ENCODE data around the gene PDE8B. TPM values are rescaled to one million over a fixed set of nuclear protein-coding genes. Genes with fewer than 3 reads are reported as not detected.

PDE8B gene
- total RNA-seq, 4 donors from 2014 or later, result 0.16 to 1.3 (median 0.71) TPM; not detected in 1

GRCh38 chr5:77312413-77312812 is 101.9 kb downstream of the PDE8B start:
- Histone ChIP-seq H3K27me3 (no peaks in the 10 kb centered on the region), H3K9me3 (no peaks in the 10 kb centered on the region), H3K36me3 (no peaks in the 10 kb centered on the region), H3K4me1 (no peaks in the 10 kb centered on the region), H3K27ac (no peak overlapping the region), H3K4me3 (no peak overlapping the region)
- in situ Hi-C loops (cut with MboI; ENCODE audit: low sequenced_read_pairs in 4 of 4) (no loop called here), intact Hi-C loops (cut with DNase I; ENCODE audit: low total_unique reads) (no loop called here)
- ATAC-seq (no peak), DNase-seq (no peak)
- TF ChIP-seq POLR2A (IDR thresholded peaks at IDR 0.05) (no peak), CTCF (IDR thresholded peaks at IDR 0.05 in 4 of 5, conservative IDR thresholded peaks at IDR 0.05 in 1 of 5) (no peak)

GRCh38 chr5:77316871-77317661 is 106.6 kb downstream of the PDE8B start:
- Histone ChIP-seq H3K27ac (no peak overlapping the region), H3K27me3 (no peaks in the 10 kb centered on the region), H3K4me1 (no peaks in the 10 kb centered on the region), H3K36me3 (no peaks in the 10 kb centered on the region), H3K9me3 (no peaks in the 10 kb centered on the region), H3K4me3 (no peak overlapping the region)
- DNase-seq, result no peak
- in situ Hi-C loops (cut with MboI; ENCODE audit: low sequenced_read_pairs in 4 of 4), result no loop called here
- ATAC-seq, result no peak
- intact Hi-C loops (cut with DNase I; ENCODE audit: low total_unique reads), result no loop called here
- TF ChIP-seq CTCF (IDR thresholded peaks at IDR 0.05 in 4 of 5, conservative IDR thresholded peaks at IDR 0.05 in 1 of 5), result no peak
- TF ChIP-seq POLR2A (IDR thresholded peaks at IDR 0.05), result no peak

- no peak overlapping the region for H3K27ac ChIP-seq
- intact Hi-C loops (cut with DNase I; ENCODE audit: low total_unique reads), result no loop called here
- in situ Hi-C loops (cut with MboI; ENCODE audit: low sequenced_read_pairs in 4 of 4), result no loop called here
- H3K4me1 ChIP-seq, result no peaks in the 10 kb centered on the region
- no peaks in the 10 kb centered on the region for H3K9me3 ChIP-seq
- H3K27me3 ChIP-seq, result no peaks in the 10 kb centered on the region
- no peak for DNase-seq
- no peak for ATAC-seq
- TF ChIP-seq POLR2A (IDR thresholded peaks at IDR 0.05), result no peak
- no peak for TF ChIP-seq CTCF (IDR thresholded peaks at IDR 0.05 in 4 of 5, conservative IDR thresholded peaks at IDR 0.05 in 1 of 5)
- no peak overlapping the region for H3K4me3 ChIP-seq
- H3K36me3 ChIP-seq, result no peaks in the 10 kb centered on the region
These were observed 107.6 kb downstream of the PDE8B start for GRCh38 chr5:77318060-77318459.

GRCh38 chr5:77319117-77319804 is 108.8 kb downstream of the PDE8B start:
- intact Hi-C loops (cut with DNase I; ENCODE audit: low total_unique reads) (no loop called here), in situ Hi-C loops (cut with MboI; ENCODE audit: low sequenced_read_pairs in 4 of 4) (no loop called here)
- H3K4me1 ChIP-seq, result no peaks in the 10 kb centered on the region
- no peaks in the 10 kb centered on the region for H3K27me3 ChIP-seq
- no peaks in the 10 kb centered on the region for H3K36me3 ChIP-seq
- DNase-seq, result no peak
- no peak for TF ChIP-seq POLR2A (IDR thresholded peaks at IDR 0.05)
- TF ChIP-seq CTCF (IDR thresholded peaks at IDR 0.05 in 4 of 5, conservative IDR thresholded peaks at IDR 0.05 in 1 of 5), result no peak
- no peak overlapping the region for H3K4me3 ChIP-seq
- no peaks in the 10 kb centered on the region for H3K9me3 ChIP-seq
- H3K27ac ChIP-seq, result no peak overlapping the region
- no peak for ATAC-seq

All from gastrocnemius medialis (tissue), 4 donors.